Mesenchymal stem cell (in vitro differentiated cells and primary cell): ENCODE results near the gene APP.
A peak's percentile ranks its signal among the peaks of the same experiment; 100 is the strongest.
"Not testable (repeated sequence)": the region's sequence is repeated elsewhere in the genome, so short reads cannot be mapped to it uniquely, and the experiment has no call there.

Experiments
- DNase-seq: peaks from one replicate; pipeline ENCODE4 v3.0.0-alpha.2; 2013
- H2AFZ ChIP-seq: one replicate; pipeline ENCODE4 v1.6.1; 2013; ENCODE audit warnings: low read depth, mild to moderate bottlenecking, control low read depth, inconsistent platforms, low read length, moderate library complexity
- H2AK5ac ChIP-seq: 2 replicates; pipeline ENCODE4 v1.6.1; 2013; ENCODE audit warnings: low read length, moderate library complexity, mild to moderate bottlenecking, inconsistent platforms; ENCODE audit not compliant: severe bottlenecking
- H2BK120ac ChIP-seq: one replicate; pipeline ENCODE4 v1.6.1; 2013; ENCODE audit warnings: low read depth, mild to moderate bottlenecking, inconsistent platforms, low read length, moderate library complexity
- H2BK12ac ChIP-seq, 2 experiments: one replicate each; pipeline ENCODE4 v1.6.1; 2013; ENCODE audit warnings: inconsistent platforms in 2 of 2, low read length in 2 of 2, mild to moderate bottlenecking in 2 of 2, moderate library complexity in 2 of 2, control low read depth in 1 of 2
- H2BK15ac ChIP-seq: one replicate; pipeline ENCODE4 v1.6.1; 2013; ENCODE audit warnings: mild to moderate bottlenecking, low read depth, inconsistent platforms; ENCODE audit not compliant: poor library complexity, severe bottlenecking
- H2BK5ac ChIP-seq: 2 replicates; pipeline ENCODE4 v1.6.1; 2013; ENCODE audit warnings: low read depth, mild to moderate bottlenecking, low read length, control low read depth, inconsistent platforms; ENCODE audit not compliant: poor library complexity, severe bottlenecking
- H3K14ac ChIP-seq, 2 experiments: one replicate each; pipeline ENCODE4 v1.6.1; 2013; ENCODE audit warnings: inconsistent platforms in 2 of 2, low read length in 2 of 2, control low read depth in 1 of 2, mild to moderate bottlenecking in 1 of 2, moderate library complexity in 1 of 2
- H3K18ac ChIP-seq, 2 experiments: one replicate each; pipeline ENCODE4 v1.6.1; 2013; ENCODE audit warnings: inconsistent platforms in 2 of 2, low read length in 2 of 2, control low read depth in 1 of 2, low read depth in 1 of 2, mild to moderate bottlenecking in 1 of 2
- H3K23ac ChIP-seq, 2 experiments: one replicate each; pipeline ENCODE4 v1.6.1; 2013; ENCODE audit warnings: inconsistent platforms in 2 of 2, low read length in 2 of 2, mild to moderate bottlenecking in 2 of 2, moderate library complexity in 2 of 2, control low read depth in 1 of 2
- H3K27ac ChIP-seq: 2 replicates; pipeline ENCODE4 v1.5.1; 2013; ENCODE audit warnings: mild to moderate bottlenecking, moderate library complexity, low read length, control low read depth, inconsistent platforms; ENCODE audit not compliant: poor library complexity, severe bottlenecking
- H3K27me3 ChIP-seq, 2 experiments: 2 replicates each; pipeline versions ENCODE4 v1.6.1 to v1.7.0; 2013; ENCODE audit warnings: low read length in 2 of 2, mild to moderate bottlenecking in 2 of 2, moderate library complexity in 2 of 2, control low read depth in 1 of 2, inconsistent platforms in 1 of 2; ENCODE audit not compliant: control insufficient read depth in 1 of 2, insufficient read depth in 1 of 2
- H3K36me3 ChIP-seq, 2 experiments: 2 replicates each; pipeline versions ENCODE4 v1.6.1 to v1.7.0; 2013; ENCODE audit warnings: low read length in 2 of 2, control low read depth in 1 of 2, inconsistent platforms in 1 of 2, low read depth in 1 of 2, mild to moderate bottlenecking in 1 of 2; ENCODE audit not compliant: insufficient read depth in 2 of 2, control insufficient read depth in 1 of 2
- H3K4ac ChIP-seq, 2 experiments: one replicate each; pipeline ENCODE4 v1.6.1; 2013; ENCODE audit warnings: inconsistent platforms in 2 of 2, low read length in 2 of 2, mild to moderate bottlenecking in 2 of 2, moderate library complexity in 2 of 2, control low read depth in 1 of 2, low read depth in 1 of 2
- H3K4me1 ChIP-seq: 2 replicates; pipeline ENCODE4 v1.6.1; 2013; ENCODE audit warnings: low read depth, low read length, control low read depth; ENCODE audit not compliant: control insufficient read depth, insufficient read depth
- H3K4me2 ChIP-seq: 2 replicates; pipeline ENCODE4 v1.6.1; 2013; ENCODE audit warnings: low read length, mild to moderate bottlenecking, inconsistent platforms; ENCODE audit not compliant: poor library complexity, severe bottlenecking
- H3K4me3 ChIP-seq, 2 experiments: 2 replicates each; pipeline versions ENCODE4 v1.5.1 to v1.7.0; 2013; ENCODE audit warnings: low read length in 2 of 2, mild to moderate bottlenecking in 2 of 2, control low read depth in 1 of 2, low read depth in 1 of 2; ENCODE audit not compliant: insufficient read depth in 1 of 2
- H3K79me1 ChIP-seq: replicated peaks from 2 replicates; pipeline ENCODE4 v1.6.1; 2013; ENCODE audit warnings: mild to moderate bottlenecking, control low read depth, low read length, inconsistent platforms; ENCODE audit not compliant: poor library complexity, severe bottlenecking
- H3K9ac ChIP-seq: 2 replicates; pipeline ENCODE4 v1.7.0; 2013; ENCODE audit warnings: mild to moderate bottlenecking, low read length, moderate library complexity
- H3K9me3 ChIP-seq: 2 replicates; pipeline ENCODE4 v1.7.0; 2013; ENCODE audit warnings: mild to moderate bottlenecking, low read length; ENCODE audit not compliant: control insufficient read depth
- H4K8ac ChIP-seq: one replicate; pipeline ENCODE4 v1.6.1; 2013; ENCODE audit warnings: inconsistent platforms, mild to moderate bottlenecking, low read length, moderate library complexity
- H4K91ac ChIP-seq: one replicate; pipeline ENCODE4 v1.6.1; 2013; ENCODE audit warnings: mild to moderate bottlenecking, low read length, inconsistent platforms
- WGBS: methylation state at CpG from one replicate; pipeline ENCODE4 v1.1.7; 2013; ENCODE audit warnings: mixed read lengths; 5-methylcytosine and 5-hydroxymethylcytosine counted together

The APP gene

GRCh38 chr21:26013970-26014369, 156.6 kb downstream of the APP start:
- peaks cover 6% of the 10 kb centered on the region for H3K4me1 ChIP-seq
- peaks cover 3 to 43% of the 10 kb centered on the region in 2 experiments for H3K36me3 ChIP-seq
- no peak overlapping the region for H2BK120ac ChIP-seq
- no peak overlapping the region for H2BK15ac ChIP-seq
- H3K4me3 ChIP-seq: no peak overlapping the region
- no peaks in the 10 kb centered on the region for H3K9me3 ChIP-seq
- DNase-seq: no peak
- H3K18ac ChIP-seq: no peak overlapping the region
- no peak overlapping the region for H3K4me2 ChIP-seq
- no peak overlapping the region for H2AFZ ChIP-seq
- H3K79me1 ChIP-seq: peaks cover 21% of the 10 kb centered on the region
- no peak overlapping the region for H2BK12ac ChIP-seq
- no peak overlapping the region for H3K9ac ChIP-seq
- no peaks in the 10 kb centered on the region for H3K27me3 ChIP-seq
- no peak overlapping the region for H4K91ac ChIP-seq
- 80% methylated on average over 4 of the region's 4 CpGs for WGBS
- peak overlapping the region; percentile 49 for H3K27ac ChIP-seq
- H2AK5ac ChIP-seq: no peak overlapping the region
- H4K8ac ChIP-seq: no peak overlapping the region
- no peak overlapping the region for H3K23ac ChIP-seq
- no peak overlapping the region for H2BK5ac ChIP-seq
- H3K14ac ChIP-seq: no peak overlapping the region
- H3K4ac ChIP-seq: no peak overlapping the region

GRCh38 chr21:26012482-26012881, 158.1 kb downstream of the APP start:
- H3K9me3 ChIP-seq, H3K4me1 ChIP-seq, H2AFZ ChIP-seq, H4K8ac ChIP-seq, H3K14ac ChIP-seq, H3K23ac ChIP-seq, H2BK15ac ChIP-seq, H4K91ac ChIP-seq, H2BK12ac ChIP-seq, H2BK120ac ChIP-seq, H3K9ac ChIP-seq, DNase-seq, H3K27ac ChIP-seq, H3K4me2 ChIP-seq, H3K4me3 ChIP-seq, H2BK5ac ChIP-seq, H3K18ac ChIP-seq, H2AK5ac ChIP-seq, H3K4ac ChIP-seq, H3K27me3 ChIP-seq: not testable (repeated sequence)
- WGBS: 85% methylated on average over 2 of the region's 4 CpGs
- peaks cover 24% of the 10 kb centered on the region for H3K79me1 ChIP-seq
- peaks cover 3 to 45% of the 10 kb centered on the region in 2 experiments for H3K36me3 ChIP-seq

- H3K79me1 ChIP-seq: peaks cover 21% of the 10 kb centered on the region
- no peak overlapping the region for H2AFZ ChIP-seq
- H2BK5ac ChIP-seq: no peak overlapping the region
- H3K23ac ChIP-seq: no peak overlapping the region
- no peak overlapping the region for H3K4me3 ChIP-seq
- H2AK5ac ChIP-seq: no peak overlapping the region
- H2BK120ac ChIP-seq: no peak overlapping the region
- H3K4me1 ChIP-seq: peaks cover 6% of the 10 kb centered on the region
- peaks cover 3 to 45% of the 10 kb centered on the region in 2 experiments for H3K36me3 ChIP-seq
- H3K18ac ChIP-seq: no peak overlapping the region
- H2BK12ac ChIP-seq: no peak overlapping the region
- no peak overlapping the region for H3K27ac ChIP-seq
- no peaks in the 10 kb centered on the region for H3K27me3 ChIP-seq
- DNase-seq: no peak
- no peak overlapping the region for H2BK15ac ChIP-seq
- H4K8ac ChIP-seq: no peak overlapping the region
- no peak overlapping the region for H4K91ac ChIP-seq
- H3K14ac ChIP-seq: no peak overlapping the region
- no peak overlapping the region for H3K9ac ChIP-seq
- H3K4ac ChIP-seq: no peak overlapping the region
- no peaks in the 10 kb centered on the region for H3K9me3 ChIP-seq
- 98% methylated on average over 6 of the region's 6 CpGs for WGBS
- no peak overlapping the region for H3K4me2 ChIP-seq
Measured at GRCh38 chr21:26011292-26011940, 159.2 kb downstream of the APP start.

DNA sequence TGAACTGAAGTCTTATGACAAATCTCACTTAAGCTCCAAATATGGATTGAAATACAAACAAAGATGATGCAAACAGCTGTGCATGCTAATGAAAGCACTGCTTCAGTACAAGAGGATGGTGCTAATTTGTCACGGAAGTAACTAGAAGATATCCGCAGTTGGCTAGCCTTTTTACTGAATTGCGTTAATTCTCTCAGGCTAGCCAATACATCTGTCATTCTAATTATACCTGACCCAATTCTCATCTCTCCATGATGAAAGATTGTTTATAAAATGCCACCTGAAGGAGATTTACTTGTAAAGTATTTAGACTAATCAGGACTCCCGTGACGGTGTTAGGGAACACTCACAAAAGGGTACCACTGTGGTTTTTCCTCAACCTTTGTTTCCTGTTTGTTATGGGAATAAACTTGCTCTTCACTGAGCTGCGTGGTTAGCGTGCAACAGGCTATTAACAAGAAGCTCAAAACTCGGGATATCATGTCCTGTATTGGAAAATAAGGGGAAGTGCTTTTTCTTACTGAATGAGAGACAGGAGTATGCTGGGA, 162.5 kb downstream of the APP start:
- no peak overlapping the region for H4K8ac ChIP-seq
- peak; percentile 71 for DNase-seq
- no peak overlapping the region for H3K4me3 ChIP-seq
- H2BK5ac ChIP-seq: no peak overlapping the region
- H2BK15ac ChIP-seq: no peak overlapping the region
- no peak overlapping the region for H3K23ac ChIP-seq
- H2AK5ac ChIP-seq: no peak overlapping the region
- H3K9ac ChIP-seq: no peak overlapping the region
- peaks cover 6 to 44% of the 10 kb centered on the region in 2 experiments for H3K36me3 ChIP-seq
- no peak overlapping the region for H3K27ac ChIP-seq
- no peak overlapping the region for H2BK12ac ChIP-seq
- no peak overlapping the region for H3K18ac ChIP-seq
- H3K9me3 ChIP-seq: no peaks in the 10 kb centered on the region
- no peak overlapping the region for H3K14ac ChIP-seq
- H3K4ac ChIP-seq: no peak overlapping the region
- peaks cover under 1% of the 10 kb centered on the region for H3K4me1 ChIP-seq
- no peaks in the 10 kb centered on the region for H3K27me3 ChIP-seq
- no peak overlapping the region for H4K91ac ChIP-seq
- 79% methylated on average over 8 of the region's 8 CpGs for WGBS
- no peak overlapping the region for H2BK120ac ChIP-seq
- H3K79me1 ChIP-seq: peaks cover 23% of the 10 kb centered on the region
- H2AFZ ChIP-seq: no peak overlapping the region
- no peak overlapping the region for H3K4me2 ChIP-seq
